ENCODE data around the gene SCN5A. TPM values are rescaled to one million over a fixed set of nuclear protein-coding genes. Genes with fewer than 3 reads are reported as not detected.

Gene SCN5A
- total and polyA plus RNA-seq, 2 of the 8 experiments (the other 6 are each of a cell fraction or from before 2014, with no cell fraction given): 4.8 to 11.4 TPM

- H2BK20ac ChIP-seq (ENCODE audit: low read length): no peak overlapping the region
- no peak overlapping the region for H3K23ac ChIP-seq (ENCODE audit: insufficient read length)
- H3K18ac ChIP-seq (ENCODE audit: extremely low read depth, low read length): no peak overlapping the region
- H3K9me3 ChIP-seq (ENCODE audit: insufficient read depth in 2 of 2, low read depth in 1 of 2, low read length in 1 of 2): no peaks in the 10 kb centered on the region
- FAIRE-seq (no peak), DNase-seq (ENCODE audit: low read depth in 1 of 2, low spot score in 2 of 2) (peak in 1 of 2 experiments; percentile 42)
- H3K4me3 ChIP-seq (ENCODE audit: extremely low read depth in 1 of 4, insufficient read depth in 2 of 4, low read depth in 3 of 4, low read length in 4 of 4): no peak overlapping the region
- no peaks in the 10 kb centered on the region for H3K79me1 ChIP-seq (ENCODE audit: low read depth, low read length)
- no peak overlapping the region for H3K4ac ChIP-seq (replicated peaks; ENCODE audit: insufficient read length, low read depth, low read length)
- H2AFZ ChIP-seq (ENCODE audit: low read length): no peak overlapping the region
- H3K79me2 ChIP-seq (ENCODE audit: control insufficient read depth in 1 of 2, insufficient read depth in 2 of 2, low read length in 2 of 2): no peaks in the 10 kb centered on the region
- H2BK12ac ChIP-seq (ENCODE audit: low read depth, low read length): no peak overlapping the region
- POLR2A ChIA-PET (ENCODE audit: partially characterized antibody): interaction anchor here (0.7 to 1.1 kb wide), 2 partner anchors 11 to 62 kb away, joined by 3 to 4 read pairs; no protein-coding TSS in a partner anchor
- H3K4me2 ChIP-seq (ENCODE audit: insufficient read depth in 1 of 2, low read depth in 2 of 2, low read length in 2 of 2): no peak overlapping the region
- no peak overlapping the region for H4K91ac ChIP-seq (replicated peaks; ENCODE audit: insufficient read length, low read length)
- 0 out of 8 replicates have a peak, but pooled peaks cover 0 to 2% (median 0%) of the 10 kb centered on the region in 4 experiments for H3K36me3 ChIP-seq (ENCODE audit: control insufficient read depth in 2 of 4, insufficient read depth in 4 of 4, low read length in 3 of 4)
- H2BK15ac ChIP-seq (ENCODE audit: low read length): no peak overlapping the region
- no peak overlapping the region for H4K5ac ChIP-seq (ENCODE audit: insufficient read length, low read depth, low read length)
- no peak overlapping the region for H3K9ac ChIP-seq (replicated peaks in 1 of 4; ENCODE audit: extremely low read depth in 1 of 4, low read depth in 3 of 4, low read length in 3 of 4)
- no peak overlapping the region for H3K27ac ChIP-seq (ENCODE audit: low read depth, low read length)
- peaks cover 2% of the 10 kb centered on the region; the same call in 1 of the 2 replicates for H3K23me2 ChIP-seq (ENCODE audit: low read depth, low read length)
- H3K56ac ChIP-seq (replicated peaks; ENCODE audit: insufficient read length, low read depth, low read length): no peak overlapping the region
- H4K20me1 ChIP-seq (replicated peaks in 1 of 2; ENCODE audit: control insufficient read depth in 1 of 2, insufficient read depth in 2 of 2, low read length in 2 of 2): no peaks in the 10 kb centered on the region
- WGBS, 2 experiments (ENCODE audit: extremely low coverage in 1 of 2, insufficient coverage in 1 of 2, insufficient read length in 1 of 2, insufficient replicate concordance in 2 of 2, low coverage in 1 of 2, low lambda C conversion rate in 2 of 2, missing lambda C conversion rate in 1 of 2): 85% methylated on average over 20 of the region's 20 CpGs; no CpG with 5 or more reads in 1 of the 2 experiments
- no peak overlapping the region for H3K14ac ChIP-seq (ENCODE audit: insufficient read length)
- H3K27me3 ChIP-seq (replicated peaks in 1 of 4; ENCODE audit: control insufficient read depth in 3 of 4, extremely low read depth in 1 of 4, insufficient read depth in 3 of 4, low read length in 3 of 4): no peaks in the 10 kb centered on the region
- peak overlapping the region; percentile 11; the same call in 1 of the 2 replicates for H4K8ac ChIP-seq (ENCODE audit: extremely low read depth, insufficient read depth, low read length)
- no peak overlapping the region for H2AK5ac ChIP-seq (ENCODE audit: low read depth, low read length)
- no peak overlapping the region for H2BK5ac ChIP-seq (ENCODE audit: low read depth, low read length)
- CTCF ChIA-PET (ENCODE audit: partially characterized antibody): interaction anchor here (0.6 to 2.3 kb wide), 11 partner anchors 8 to 132 kb away, joined by 3 to 9 read pairs (median 4); no protein-coding TSS in a partner anchor
- H3K4me1 ChIP-seq (replicated peaks in 1 of 4; ENCODE audit: control insufficient read depth in 3 of 4, insufficient read depth in 4 of 4, low read length in 3 of 4): no peaks in the 10 kb centered on the region
- H2BK120ac ChIP-seq (replicated peaks; ENCODE audit: low read depth, low read length): no peak overlapping the region
- no peak for TF ChIP-seq POLR2AphosphoS5 (IDR thresholded peaks at IDR 0.05; ENCODE audit: low read depth, low read length)
- no peak for TF ChIP-seq SP4 (IDR thresholded peaks at IDR 0.05; ENCODE audit: low read length)
- TF ChIP-seq TEAD4 (IDR thresholded peaks at IDR 0.05; ENCODE audit: low read depth, low read length): no peak
- no peak for TF ChIP-seq TAF1 (IDR thresholded peaks at IDR 0.05; ENCODE audit: low read depth, low read length)
- no peak for TF ChIP-seq RAD21 (IDR thresholded peaks at IDR 0.05 in 1 of 2, conservative IDR thresholded peaks at IDR 0.05 in 1 of 2; ENCODE audit: low read depth in 2 of 2, low read length in 2 of 2)
- TF ChIP-seq, protein P1, sequence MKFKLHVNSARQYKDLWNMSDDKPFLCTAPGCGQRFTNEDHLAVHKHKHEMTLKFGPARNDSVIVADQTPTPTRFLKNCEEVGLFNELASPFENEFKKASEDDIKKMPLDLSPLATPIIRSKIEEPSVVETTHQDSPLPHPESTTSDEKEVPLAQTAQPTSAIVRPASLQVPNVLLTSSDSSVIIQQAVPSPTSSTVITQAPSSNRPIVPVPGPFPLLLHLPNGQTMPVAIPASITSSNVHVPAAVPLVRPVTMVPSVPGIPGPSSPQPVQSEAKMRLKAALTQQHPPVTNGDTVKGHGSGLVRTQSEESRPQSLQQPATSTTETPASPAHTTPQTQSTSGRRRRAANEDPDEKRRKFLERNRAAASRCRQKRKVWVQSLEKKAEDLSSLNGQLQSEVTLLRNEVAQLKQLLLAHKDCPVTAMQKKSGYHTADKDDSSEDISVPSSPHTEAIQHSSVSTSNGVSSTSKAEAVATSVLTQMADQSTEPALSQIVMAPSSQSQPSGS (IDR thresholded peaks at IDR 0.05; ENCODE audit: low read length): no peak
- TF ChIP-seq SRF (IDR thresholded peaks at IDR 0.05; ENCODE audit: low read depth, low read length): no peak
- TF ChIP-seq SIN3A (conservative IDR thresholded peaks at IDR 0.05 in 1 of 2, IDR thresholded peaks at IDR 0.05 in 1 of 2; ENCODE audit: low read depth in 1 of 2, low read length in 2 of 2): no peak
- TF ChIP-seq HDAC6 (IDR thresholded peaks at IDR 0.05; ENCODE audit: low read depth, low read length): no peak
- TF ChIP-seq CHD1 (IDR thresholded peaks at IDR 0.05; ENCODE audit: low read depth, low read length): no peak
Observed at GRCh38 chr3:38588995-38589937, 60.2 kb downstream of the SCN5A start.
